OCI-LY1 (cell line): ENCODE measurements around the gene FAIM2.

Source experiments
- H2AFZ ChIP-seq: fragments of 200-600 bp; sonication (generic), shearing (Covaris generic); 2 replicates; pipeline ENCODE4 v1.6.0; 2014; ENCODE audit warnings: antibody characterized with exemption, mild to moderate bottlenecking, low read length
- H3F3A ChIP-seq: fragments of 200-600 bp; sonication (generic), shearing (Covaris generic); 2 replicates; pipeline ENCODE4 v1.6.0; 2014; ENCODE audit warnings: mild to moderate bottlenecking, antibody characterized with exemption, low read length, moderate library complexity; ENCODE audit not compliant: insufficient read depth
- H3K27ac ChIP-seq: fragments of 200-600 bp; sonication (generic); 2 replicates; pipeline ENCODE4 v1.5.1; 2014; ENCODE audit warnings: low read length, mixed run types, mild to moderate bottlenecking, low read depth; ENCODE audit not compliant: poor library complexity, severe bottlenecking
- H3K27me3 ChIP-seq: fragments of 200-600 bp; sonication (generic); 2 replicates; pipeline ENCODE4 v1.6.0; 2014; ENCODE audit warnings: antibody characterized with exemption, mild to moderate bottlenecking, low read length, moderate library complexity; ENCODE audit not compliant: insufficient read depth
- H3K36me3 ChIP-seq: fragments of 200-600 bp; sonication (generic); 2 replicates; pipeline ENCODE4 v1.6.1; 2014; ENCODE audit warnings: mild to moderate bottlenecking, antibody characterized with exemption, low read length, moderate library complexity, mixed read lengths; ENCODE audit not compliant: insufficient read depth
- H3K4me1 ChIP-seq: fragments of 200-600 bp; sonication (generic); 2 replicates; pipeline ENCODE4 v1.5.1; 2014; ENCODE audit warnings: mild to moderate bottlenecking, low read length, moderate library complexity; ENCODE audit not compliant: insufficient read depth, severe bottlenecking
- H3K4me2 ChIP-seq: fragments of 200-600 bp; sonication (generic), shearing (Covaris generic); 2 replicates; pipeline ENCODE4 v1.6.1; 2014; ENCODE audit warnings: low read length
- H3K4me3 ChIP-seq: fragments of 200-600 bp; sonication (generic); 2 replicates; pipeline ENCODE4 v1.5.1; 2014; ENCODE audit warnings: low read length, low read depth, mild to moderate bottlenecking, mixed read lengths; ENCODE audit not compliant: poor library complexity, severe bottlenecking
- H3K79me2 ChIP-seq: fragments of 200-600 bp; shearing (Covaris generic); 2 replicates; pipeline ENCODE4 v1.6.1; 2016; ENCODE audit warnings: mixed run types, low read length, mixed read lengths; ENCODE audit not compliant: insufficient read depth
- H3K9ac ChIP-seq: fragments of 200-600 bp; sonication (generic), shearing (Covaris generic); 2 replicates; pipeline ENCODE4 v1.6.1; 2014; ENCODE audit warnings: mild to moderate bottlenecking, low read length, mixed read lengths
- H3K9me2 ChIP-seq: fragments of 200-600 bp; sonication (generic), shearing (Covaris generic); 2 replicates; pipeline ENCODE4 v1.6.1; 2014; ENCODE audit warnings: low read depth, mild to moderate bottlenecking, low read length, mixed read lengths
- H3K9me3 ChIP-seq: fragments of 200-600 bp; shearing (Covaris generic); 2 replicates; pipeline ENCODE4 v1.6.1; 2014; ENCODE audit warnings: low read length, mixed read lengths
- H4K20me1 ChIP-seq: fragments of 200-600 bp; sonication (generic), shearing (Covaris generic); 2 replicates; pipeline ENCODE4 v1.6.0; 2016; ENCODE audit warnings: mild to moderate bottlenecking, low read length; ENCODE audit not compliant: insufficient read depth
- EZH2 ChIP-seq: fragments of 200-600 bp; sonication (generic), shearing (Covaris generic); IDR thresholded peaks from 2 replicates; pipeline ENCODE4 v1.8.0; 2017; ENCODE audit warnings: borderline replicate concordance, mixed run types, mild to moderate bottlenecking, antibody characterized with exemption, low read length, moderate library complexity, mixed read lengths
- TF ChIP-seq, protein P1 (sequence below): fragments of 200-600 bp; sonication (generic), shearing (Covaris generic); IDR thresholded peaks from 2 replicates; pipeline ENCODE4 v1.5.1; 2017; ENCODE audit warnings: mild to moderate bottlenecking, antibody characterized with exemption, low read length, moderate library complexity, mixed read lengths

Gene FAIM2

DNA sequence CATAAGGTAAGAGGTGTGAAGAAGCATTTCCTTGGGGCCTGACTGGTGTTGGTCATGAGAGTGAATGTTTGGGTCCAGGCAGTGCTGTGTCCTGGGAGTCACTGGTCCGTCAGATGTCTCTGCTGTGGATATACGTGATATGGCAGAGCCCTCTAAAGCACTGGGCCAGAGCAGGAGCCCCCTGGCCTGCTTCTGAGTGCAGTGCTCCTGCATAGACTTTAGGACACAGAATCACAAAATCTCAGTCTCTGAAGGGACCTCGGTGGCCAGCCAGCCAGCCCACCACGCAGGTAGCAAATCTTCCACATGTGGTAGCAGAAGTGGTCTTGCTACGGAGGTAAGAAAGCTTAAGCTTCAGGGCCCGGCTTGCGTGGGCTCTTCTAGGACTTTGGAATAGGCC, 28.3 kb upstream of the FAIM2 start:
- Histone ChIP-seq H4K20me1 (no peaks in the 10 kb centered on the region), H3K9me2 (no peaks in the 10 kb centered on the region), H3K36me3 (no peaks in the 10 kb centered on the region; the same call in 1 of the 2 replicates), H3K27me3 (peaks cover 7% of the 10 kb centered on the region; the same call in 1 of the 2 replicates), H3K79me2 (no peaks in the 10 kb centered on the region), H3K27ac (no peak overlapping the region), H2AFZ (no peak overlapping the region), H3K4me2 (no peak overlapping the region), H3K4me1 (no peaks in the 10 kb centered on the region), H3F3A (no peaks in the 10 kb centered on the region), H3K9me3 (no peaks in the 10 kb centered on the region), H3K9ac (no peak overlapping the region), H3K4me3 (no peak overlapping the region)
- TF ChIP-seq, protein P1, sequence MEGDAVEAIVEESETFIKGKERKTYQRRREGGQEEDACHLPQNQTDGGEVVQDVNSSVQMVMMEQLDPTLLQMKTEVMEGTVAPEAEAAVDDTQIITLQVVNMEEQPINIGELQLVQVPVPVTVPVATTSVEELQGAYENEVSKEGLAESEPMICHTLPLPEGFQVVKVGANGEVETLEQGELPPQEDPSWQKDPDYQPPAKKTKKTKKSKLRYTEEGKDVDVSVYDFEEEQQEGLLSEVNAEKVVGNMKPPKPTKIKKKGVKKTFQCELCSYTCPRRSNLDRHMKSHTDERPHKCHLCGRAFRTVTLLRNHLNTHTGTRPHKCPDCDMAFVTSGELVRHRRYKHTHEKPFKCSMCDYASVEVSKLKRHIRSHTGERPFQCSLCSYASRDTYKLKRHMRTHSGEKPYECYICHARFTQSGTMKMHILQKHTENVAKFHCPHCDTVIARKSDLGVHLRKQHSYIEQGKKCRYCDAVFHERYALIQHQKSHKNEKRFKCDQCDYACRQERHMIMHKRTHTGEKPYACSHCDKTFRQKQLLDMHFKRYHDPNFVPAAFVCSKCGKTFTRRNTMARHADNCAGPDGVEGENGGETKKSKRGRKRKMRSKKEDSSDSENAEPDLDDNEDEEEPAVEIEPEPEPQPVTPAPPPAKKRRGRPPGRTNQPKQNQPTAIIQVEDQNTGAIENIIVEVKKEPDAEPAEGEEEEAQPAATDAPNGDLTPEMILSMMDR: no peak
- no peak for TF ChIP-seq EZH2

DNA sequence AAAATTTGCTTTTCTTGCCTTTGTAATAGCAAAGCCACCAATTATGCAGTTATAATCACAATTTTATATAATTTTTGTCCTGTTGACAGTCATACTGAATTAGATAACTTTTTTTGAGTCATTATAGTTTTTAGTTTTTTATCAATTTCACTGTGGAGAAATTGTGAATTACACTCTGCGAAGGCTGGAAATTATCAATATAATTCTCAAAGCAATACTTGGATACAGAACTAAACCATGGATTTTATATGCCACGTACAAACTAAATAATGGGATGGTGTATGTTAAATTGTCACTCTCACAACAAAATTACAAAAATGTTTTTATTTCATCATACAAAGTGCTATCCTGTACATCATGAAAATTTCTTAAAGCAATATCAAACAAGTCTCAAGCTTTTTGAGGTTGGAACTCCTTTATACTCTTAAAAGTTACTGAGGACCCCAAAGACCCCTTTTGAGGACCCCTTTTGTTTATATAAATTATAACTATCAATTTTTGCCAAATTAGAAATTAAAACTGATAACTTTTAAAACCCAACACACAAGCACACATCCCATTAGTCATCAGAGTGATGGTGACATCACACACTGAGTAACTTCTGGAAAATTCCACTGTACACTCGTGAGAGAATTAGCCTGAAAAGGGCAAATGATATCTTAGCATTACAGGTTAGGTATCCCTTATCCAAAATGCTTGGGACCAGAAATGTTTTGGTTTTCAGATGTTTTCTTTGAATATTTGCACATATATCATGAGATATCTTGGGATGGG, 27.0 kb upstream of the FAIM2 start:
- Histone ChIP-seq H3K4me2 (no peak overlapping the region), H3K27me3 (peaks cover 7% of the 10 kb centered on the region), H3K36me3 (no peaks in the 10 kb centered on the region; the same call in 1 of the 2 replicates), H3K4me1 (no peaks in the 10 kb centered on the region), H3K9me2 (no peaks in the 10 kb centered on the region), H3K4me3 (no peak overlapping the region), H4K20me1 (no peaks in the 10 kb centered on the region), H3K27ac (no peak overlapping the region), H2AFZ (no peak overlapping the region), H3K9me3 (no peaks in the 10 kb centered on the region), H3K9ac (no peak overlapping the region), H3K79me2 (no peaks in the 10 kb centered on the region), H3F3A (no peaks in the 10 kb centered on the region)
- no peak for TF ChIP-seq EZH2
- TF ChIP-seq, protein P1: no peak

DNA sequence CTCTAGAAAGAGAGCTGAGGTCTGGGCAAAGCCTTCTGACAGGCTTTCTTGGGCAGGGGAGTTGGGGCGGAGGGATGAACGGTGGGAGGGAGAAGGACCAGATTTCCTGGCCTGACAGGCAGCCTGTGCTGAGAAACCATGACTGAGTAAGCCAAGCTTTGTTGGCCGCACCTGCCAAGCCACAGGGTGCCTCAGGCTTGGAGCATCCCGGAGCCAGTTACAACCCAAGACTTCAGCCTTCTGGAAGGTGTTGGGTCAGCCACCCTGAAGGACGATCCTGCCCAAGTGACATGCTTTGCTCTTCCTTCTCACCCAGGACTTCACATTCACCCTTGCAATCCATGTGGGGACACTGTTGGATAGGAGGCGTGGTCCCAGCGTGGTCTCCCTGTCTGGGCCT, 25.9 kb upstream of the FAIM2 start:
- no peaks in the 10 kb centered on the region for H3K36me3 ChIP-seq
- no peaks in the 10 kb centered on the region for H3K9me3 ChIP-seq
- peaks cover 7% of the 10 kb centered on the region for H3K27me3 ChIP-seq
- H3K4me2 ChIP-seq: no peak overlapping the region
- H3K9me2 ChIP-seq: no peaks in the 10 kb centered on the region
- no peak for TF ChIP-seq EZH2
- TF ChIP-seq, protein P1: no peak
- H4K20me1 ChIP-seq: no peaks in the 10 kb centered on the region
- H3K79me2 ChIP-seq: no peaks in the 10 kb centered on the region
- H3K27ac ChIP-seq: no peak overlapping the region
- no peak overlapping the region for H3K4me3 ChIP-seq
- no peaks in the 10 kb centered on the region for H3F3A ChIP-seq
- no peak overlapping the region for H2AFZ ChIP-seq
- no peak overlapping the region for H3K9ac ChIP-seq
- H3K4me1 ChIP-seq: no peaks in the 10 kb centered on the region
